Sigmoid colon (tissue), 7 donors: ENCODE data around the gene TDRKH. TPM values are rescaled to one million over a fixed set of nuclear protein-coding genes. Genes with fewer than 3 reads are reported as not detected.

ENCODE experiments used
- DNase-seq: peaks from one replicate; pipeline ENCODE4 v3.0.0-alpha.2; 2019
- H3K27ac ChIP-seq, 4 donors: fragments of 200-600 bp; sonication (generic); one replicate each; pipeline ENCODE4 v1.5.1; 2016 to 2019; ENCODE audit warnings: mild to moderate bottlenecking in 1 of 4
- H3K27me3 ChIP-seq, 3 donors: fragments of 200-600 bp; sonication (generic); one replicate each; pipeline ENCODE4 v1.5.1; 2019; ENCODE audit warnings: mild to moderate bottlenecking in 1 of 3
- H3K36me3 ChIP-seq, 4 donors: fragments of 200-600 bp; sonication (generic); one replicate each; pipeline ENCODE4 v1.5.1; 2016 to 2019
- H3K4me1 ChIP-seq, 4 donors: fragments of 200-600 bp; sonication (generic); one replicate each; pipeline ENCODE4 v1.5.1; 2017 to 2019
- H3K4me3 ChIP-seq, 4 donors: fragments of 200-600 bp; sonication (generic); one replicate each; pipeline ENCODE4 v1.5.1; 2017 to 2019; ENCODE audit warnings: mild to moderate bottlenecking in 2 of 4, moderate library complexity in 1 of 4
- H3K9me3 ChIP-seq, 4 donors: fragments of 200-600 bp in 3 of 4; sonication (generic) in 3 of 4; one replicate each; pipeline versions ENCODE4 v1.5.1 to v1.6.1; 2013 to 2019
- CTCF ChIP-seq, 4 experiments: fragments of 450-650 bp in 3 of 4; fragments of 200-600 bp in 1 of 4; IDR thresholded peaks; one replicate each; pipeline ENCODE4 v1.5.1; 2016 to 2019; ENCODE audit warnings: antibody characterized with exemption in 4 of 4, mild to moderate bottlenecking in 3 of 4, moderate library complexity in 2 of 4
- EP300 ChIP-seq, 4 donors: sonication (generic); formaldehyde crosslinking; IDR thresholded peaks; one replicate each; pipeline ENCODE4 v1.6.1; 2017; ENCODE audit warnings: antibody characterized with exemption in 4 of 4
- POLR2A ChIP-seq, 2 donors: fragments of 450-650 bp; IDR thresholded peaks; one replicate each; pipeline ENCODE4 v1.6.1; 2016; ENCODE audit warnings: antibody characterized with exemption in 2 of 2, mild to moderate bottlenecking in 2 of 2, moderate library complexity in 2 of 2
- POLR2AphosphoS5 ChIP-seq, 4 donors: sonication (generic); formaldehyde crosslinking; IDR thresholded peaks; one replicate each; pipeline ENCODE4 v1.6.1; 2017; ENCODE audit warnings: antibody characterized with exemption in 4 of 4
- WGBS, 2 donors: extraction: QIAGEN DNeasy Blood & Tissue Kit; methylation state at CpG; one replicate each; pipeline ENCODE4 v1.1.7; 2013; 5-methylcytosine and 5-hydroxymethylcytosine counted together
- intact Hi-C: fragments of 100-400 bp; cut with DNase I; formaldehyde crosslinking; loops from one replicate; pipeline ENCODE4 v1.15.1; 2023
- polyA plus RNA-seq, 3 donors: library from polyadenylated mRNA; stranded (reverse); fragments of 200-250 nt; gene quantifications; one replicate each; pipeline ENCODE4 v1.2.3, GENCODE V29; 2013
- total RNA-seq, 4 donors: library from RNA; depleted of rRNA; stranded (reverse); fragments of >200 nt; gene quantifications; one replicate each; pipeline ENCODE4 v1.1.0, GENCODE V29; 2016
- donor health status: healthy with polysubstance abuse.
- donor health status: Bipolar disorder and iron deficiency.
- donor health status: healthy.

TDRKH gene
- total and polyA plus RNA-seq, 7 donors = 1.8 to 5.5 (median 3.9) TPM

- TF ChIP-seq POLR2AphosphoS5 (IDR thresholded peaks at IDR 0.05) = no peak
- no peak for TF ChIP-seq CTCF (IDR thresholded peaks at IDR 0.05)
- TF ChIP-seq POLR2A (IDR thresholded peaks at IDR 0.05) = no peak
- no peak for TF ChIP-seq EP300 (IDR thresholded peaks at IDR 0.05)
- intact Hi-C loops = no loop called here
- WGBS, 2 donors = 61 to 64% methylated on average over 1 of the region's 1 CpG
These were observed 17.5 kb upstream of the TDRKH start for GRCh38 chr1:151807766-151808165.

GRCh38 chr1:151807131-151807530 lies 16.8 kb upstream of the TDRKH start:
- DNase-seq = no peak
- intact Hi-C loops = no loop called here
- no peak overlapping the region for H3K4me3 ChIP-seq
- no peaks in the 10 kb centered on the region for H3K36me3 ChIP-seq
- 63 to 80% methylated on average over 5 of the region's 5 CpGs for WGBS, 2 donors
- no peak overlapping the region for H3K27ac ChIP-seq
- H3K4me1 ChIP-seq = no peaks in the 10 kb centered on the region
- H3K9me3 ChIP-seq = no peaks in the 10 kb centered on the region
- H3K27me3 ChIP-seq = peaks cover 0 to 28% (median 0%) of the 10 kb centered on the region in 3 donors
- TF ChIP-seq POLR2AphosphoS5 (IDR thresholded peaks at IDR 0.05) (no peak), CTCF (IDR thresholded peaks at IDR 0.05) (no peak), EP300 (IDR thresholded peaks at IDR 0.05) (no peak), POLR2A (IDR thresholded peaks at IDR 0.05) (no peak)

More at GRCh38 chr1:151807766-151808165, 17.5 kb upstream of the TDRKH start:
- H3K9me3 ChIP-seq = no peaks in the 10 kb centered on the region
- H3K27ac ChIP-seq = no peak overlapping the region
- peaks cover 0 to 24% (median 0%) of the 10 kb centered on the region in 3 donors for H3K27me3 ChIP-seq
- H3K4me1 ChIP-seq = no peaks in the 10 kb centered on the region
- DNase-seq = no peak
- no peak overlapping the region for H3K4me3 ChIP-seq
- no peaks in the 10 kb centered on the region for H3K36me3 ChIP-seq

GRCh38 chr1:151806170-151806569 lies 15.9 kb upstream of the TDRKH start:
- peaks cover 0 to 34% (median 0%) of the 10 kb centered on the region in 3 donors for H3K27me3 ChIP-seq
- no peak for DNase-seq
- H3K4me1 ChIP-seq = no peaks in the 10 kb centered on the region
- H3K9me3 ChIP-seq = no peaks in the 10 kb centered on the region
- no peaks in the 10 kb centered on the region for H3K36me3 ChIP-seq
- no peak overlapping the region for H3K4me3 ChIP-seq
- TF ChIP-seq EP300 (IDR thresholded peaks at IDR 0.05) (no peak), CTCF (IDR thresholded peaks at IDR 0.05) (no peak), POLR2AphosphoS5 (IDR thresholded peaks at IDR 0.05) (no peak), POLR2A (IDR thresholded peaks at IDR 0.05) (no peak)
- 85 to 89% methylated on average over 7 of the region's 7 CpGs for WGBS, 2 donors
- H3K27ac ChIP-seq = no peak overlapping the region
- intact Hi-C loops = no loop called here

- TF ChIP-seq CTCF (IDR thresholded peaks at IDR 0.05) = no peak
- no peak for TF ChIP-seq POLR2AphosphoS5 (IDR thresholded peaks at IDR 0.05)
- TF ChIP-seq EP300 (IDR thresholded peaks at IDR 0.05) = no peak
- TF ChIP-seq POLR2A (IDR thresholded peaks at IDR 0.05) = no peak
- intact Hi-C loops = no loop called here
- no peaks in the 10 kb centered on the region for H3K36me3 ChIP-seq
- H3K4me1 ChIP-seq = no peaks in the 10 kb centered on the region
- H3K27me3 ChIP-seq = peaks cover 0 to 43% (median 0%) of the 10 kb centered on the region in 3 donors
- no peak within 1 kb of the TSS for H3K27ac ChIP-seq
- H3K9me3 ChIP-seq = no peaks in the 10 kb centered on the region
- 60 to 70% methylated on average over 12 of the region's 12 CpGs for whole genome bisulfite sequencing, 2 donors
- H3K4me3 ChIP-seq = no peak within 1 kb of the TSS
- peak; percentile 22 for DNase-seq
These were observed 14.9 kb upstream of the TDRKH start, which contains the start of gene LINGO4 for GRCh38 chr1:151805066-151805820. TSS of gene LINGO4 (minus strand) at chr1:151805419. CDS start at chr1:151802704, 2,715 bp downstream.
